Measurements from ENCODE around the gene MRPL51. TPM values are rescaled to one million over a fixed set of nuclear protein-coding genes. Genes with fewer than 3 reads are reported as not detected.
A peak's percentile ranks its signal among the peaks of the same experiment; 100 is the strongest.

MRPL51 gene
- total and polyA plus RNA-seq, 9 of the 15 experiments (the other 6 are each of a cell fraction or from before 2014, with no cell fraction given) = 127 to 727 (median 208) TPM

GRCh38 chr12:6492838-6493496, at the start of gene MRPL51 (continued):
- TF ChIP-seq EWSR1 (IDR thresholded peaks at IDR 0.05; ENCODE audit: borderline replicate concordance, low read depth, partially characterized antibody) = no peak
- TF ChIP-seq RUNX1 (IDR thresholded peaks at IDR 0.05; ENCODE audit: low read depth) = no peak
- peak; percentile 63 for TF ChIP-seq TBP (optimal IDR thresholded peaks at IDR 0.05; ENCODE audit: low read depth, low read length)
- peak; percentile 85 for TF ChIP-seq PHF20 (IDR thresholded peaks at IDR 0.05; ENCODE audit: partially characterized antibody)
- peak in 1 of 2 experiments; percentile 53; a peak in 2 of 4 replicates for TF ChIP-seq HDAC1 (IDR thresholded peaks at IDR 0.05)
- TF ChIP-seq CREM (IDR thresholded peaks at IDR 0.05; ENCODE audit: low read depth) = peak; percentile 74
- 0 out of 2 replicates have a peak, but pooled peaks have one; percentile 16 for TF ChIP-seq NCOR1 (IDR thresholded peaks at IDR 0.05)
- TF ChIP-seq JUND (IDR thresholded peaks at IDR 0.05; ENCODE audit: borderline replicate concordance, low read depth, low read length) = peak; percentile 48
- no peak for TF ChIP-seq JUND (tag; IDR thresholded peaks at IDR 0.05; ENCODE audit: borderline replicate concordance, low read depth, low read length)
- TF ChIP-seq FOXA1 (IDR thresholded peaks at IDR 0.05; ENCODE audit: borderline replicate concordance) = no peak
- no peak for TF ChIP-seq ESRRA (IDR thresholded peaks at IDR 0.05; ENCODE audit: borderline replicate concordance, low read depth)
- peak; percentile 52; the same call in 1 of the 2 replicates for TF ChIP-seq MXI1 (IDR thresholded peaks at IDR 0.05; ENCODE audit: low read depth, low read length)
- TF ChIP-seq CBX1 (IDR thresholded peaks at IDR 0.05; ENCODE audit: low read depth) = peak; percentile 74; the same call in 1 of the 2 replicates
- TF ChIP-seq ZNF395 (CRISPR knock-in tag; IDR thresholded peaks at IDR 0.05) = peak; percentile 69; the same call in 1 of the 2 replicates
- TF ChIP-seq NFRKB (IDR thresholded peaks at IDR 0.05; ENCODE audit: low read depth) = peak; percentile 52; the same call in 1 of the 2 replicates
- TF ChIP-seq PKNOX1 (IDR thresholded peaks at IDR 0.05) = peak; percentile 56
- TF ChIP-seq SMARCA5 (IDR thresholded peaks at IDR 0.05) = no peak
- peak; percentile 91 for TF ChIP-seq C11orf30 (IDR thresholded peaks at IDR 0.05; ENCODE audit: low read depth)
- TF ChIP-seq ETV1 (tag; conservative IDR thresholded peaks at IDR 0.05; ENCODE audit: low read depth) = peak; percentile 87
- no peak for TF ChIP-seq NR2C2 (CRISPR knock-in tag; IDR thresholded peaks at IDR 0.05)
- peak; percentile 71; the same call in 1 of the 2 replicates for TF ChIP-seq NR2C2 (tag; IDR thresholded peaks at IDR 0.05)
- TF ChIP-seq POLR2AphosphoS2 (IDR thresholded peaks at IDR 0.05; ENCODE audit: low read length) = 0 out of 2 replicates have a peak, but pooled peaks have one; percentile 57
- TF ChIP-seq YY1 (IDR thresholded peaks at IDR 0.05; ENCODE audit: borderline replicate concordance in 1 of 3, control insufficient read depth in 1 of 3, extremely low read depth in 1 of 3, insufficient read depth in 3 of 3, insufficient read length in 1 of 3, insufficient replicate concordance in 2 of 3, low read depth in 1 of 3, low read length in 2 of 3) = peak; percentile 65 to 98 (median 91)
- TF ChIP-seq PHF8 (IDR thresholded peaks at IDR 0.05; ENCODE audit: borderline replicate concordance, low read length) = peak; percentile 82; the same call in 1 of the 2 replicates
- no peak for TF ChIP-seq MCM7 (IDR thresholded peaks at IDR 0.05)
